ENCODE results near the gene ARHGAP10.

Gene ARHGAP10, protein sequence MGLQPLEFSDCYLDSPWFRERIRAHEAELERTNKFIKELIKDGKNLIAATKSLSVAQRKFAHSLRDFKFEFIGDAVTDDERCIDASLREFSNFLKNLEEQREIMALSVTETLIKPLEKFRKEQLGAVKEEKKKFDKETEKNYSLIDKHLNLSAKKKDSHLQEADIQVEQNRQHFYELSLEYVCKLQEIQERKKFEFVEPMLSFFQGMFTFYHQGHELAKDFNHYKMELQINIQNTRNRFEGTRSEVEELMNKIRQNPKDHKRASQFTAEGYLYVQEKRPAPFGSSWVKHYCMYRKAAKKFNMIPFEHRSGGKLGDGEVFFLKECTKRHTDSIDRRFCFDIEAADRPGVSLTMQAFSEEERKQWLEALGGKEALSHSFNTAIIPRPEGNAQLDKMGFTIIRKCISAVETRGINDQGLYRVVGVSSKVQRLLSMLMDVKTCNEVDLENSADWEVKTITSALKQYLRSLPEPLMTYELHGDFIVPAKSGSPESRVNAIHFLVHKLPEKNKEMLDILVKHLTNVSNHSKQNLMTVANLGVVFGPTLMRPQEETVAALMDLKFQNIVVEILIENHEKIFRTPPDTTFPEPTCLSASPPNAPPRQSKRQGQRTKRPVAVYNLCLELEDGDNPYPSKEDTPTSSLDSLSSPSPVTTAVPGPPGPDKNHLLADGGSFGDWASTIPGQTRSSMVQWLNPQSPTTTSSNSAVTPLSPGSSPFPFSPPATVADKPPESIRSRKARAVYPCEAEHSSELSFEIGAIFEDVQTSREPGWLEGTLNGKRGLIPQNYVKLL

DNA sequence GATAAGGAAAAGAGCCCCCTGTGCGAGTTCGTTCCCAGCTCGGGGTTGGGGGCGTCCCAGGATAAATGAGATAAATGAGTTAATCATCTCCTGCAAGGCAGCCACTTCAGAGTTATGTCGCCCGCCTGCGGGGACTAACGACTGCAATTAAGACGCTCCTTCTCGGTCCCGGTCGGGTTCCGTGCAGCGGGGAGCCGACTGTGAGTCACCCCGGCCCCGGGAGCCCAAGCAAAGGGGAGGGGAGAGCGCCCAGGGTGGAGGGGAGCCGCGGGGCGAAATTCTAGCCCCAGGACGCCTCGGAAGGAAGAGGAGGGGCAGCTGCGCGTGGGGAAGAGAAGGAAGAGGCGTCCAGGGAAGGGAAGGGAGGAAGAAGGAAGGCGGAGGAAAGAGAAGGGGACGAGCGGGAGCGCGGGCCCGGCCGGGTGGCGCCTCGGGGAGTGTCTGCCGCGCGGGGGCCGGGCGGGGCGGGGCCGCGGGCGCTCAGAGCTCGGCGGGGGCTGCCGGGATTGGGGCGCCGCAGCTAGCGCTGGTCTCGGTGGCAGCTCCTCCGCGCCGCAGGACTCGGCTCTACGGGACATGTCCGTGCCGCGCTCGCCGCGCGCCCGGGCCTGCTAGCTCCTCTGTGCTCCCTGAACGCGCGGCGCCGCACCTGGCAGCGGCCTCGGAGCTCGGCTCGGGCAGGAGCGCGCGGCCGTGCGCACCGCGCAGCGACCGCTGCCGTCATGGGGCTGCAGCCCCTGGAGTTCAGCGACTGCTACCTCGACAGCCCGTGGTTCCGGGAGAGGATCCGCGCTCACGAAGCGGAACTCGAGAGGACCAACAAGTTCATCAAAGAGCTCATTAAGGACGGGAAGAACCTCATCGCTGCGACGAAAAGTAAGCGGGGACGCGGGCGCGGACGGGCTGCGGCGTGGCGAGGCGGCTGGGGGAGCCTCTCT, at the start of gene ARHGAP10:
TSS of gene ARHGAP10 (plus strand) at position 509 of the 938 bp plus-strand sequence. CDS start at position 723, 214 bp downstream.
- peak; percentile 44 to 49 for DNase-seq (ENCODE audit: low read depth in 2 of 2, low spot score in 1 of 2)

DNA sequence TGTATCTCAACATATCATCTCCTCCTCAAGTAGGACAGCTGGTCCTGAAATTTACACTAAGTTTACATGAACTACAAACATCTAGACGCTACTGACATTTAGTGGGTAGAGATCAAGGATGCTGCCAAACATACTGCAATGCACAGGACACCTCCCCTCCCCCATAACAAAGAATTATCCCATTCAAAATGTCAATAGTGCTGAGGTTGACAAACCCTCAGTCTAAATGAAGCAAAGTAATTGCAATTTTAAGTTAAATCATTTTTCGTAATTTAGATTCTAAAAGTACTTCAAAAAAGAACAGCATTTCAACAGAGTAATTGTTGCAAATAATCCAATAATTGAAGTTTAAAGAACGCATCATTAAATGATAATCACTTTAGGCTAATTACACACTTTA, 49.1 kb upstream of the ARHGAP10 start:
- DNase-seq (ENCODE audit: low read depth in 2 of 2, low spot score in 1 of 2), result no peak

DNA sequence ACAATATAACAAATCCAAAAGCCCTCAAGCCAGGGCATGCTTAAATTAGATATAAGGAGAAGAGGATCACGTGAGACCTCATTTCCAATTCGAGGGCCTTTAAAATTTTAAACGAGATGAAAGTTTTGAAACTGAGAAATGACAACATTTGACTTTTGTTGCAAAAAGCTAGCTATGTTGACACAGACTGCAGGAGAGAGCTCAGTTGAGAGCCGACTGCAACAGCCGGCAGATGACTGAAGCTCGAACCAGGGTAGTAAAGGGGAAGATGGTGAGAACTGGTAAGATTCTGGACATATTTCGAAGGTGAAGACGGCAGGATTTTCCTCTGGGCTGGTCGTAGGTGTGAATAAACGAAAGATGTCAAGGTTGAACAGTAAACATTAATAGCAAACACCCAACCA, 48.7 kb upstream of the ARHGAP10 start:
- DNase-seq (ENCODE audit: low read depth in 2 of 2, low spot score in 1 of 2), result no peak

DNA sequence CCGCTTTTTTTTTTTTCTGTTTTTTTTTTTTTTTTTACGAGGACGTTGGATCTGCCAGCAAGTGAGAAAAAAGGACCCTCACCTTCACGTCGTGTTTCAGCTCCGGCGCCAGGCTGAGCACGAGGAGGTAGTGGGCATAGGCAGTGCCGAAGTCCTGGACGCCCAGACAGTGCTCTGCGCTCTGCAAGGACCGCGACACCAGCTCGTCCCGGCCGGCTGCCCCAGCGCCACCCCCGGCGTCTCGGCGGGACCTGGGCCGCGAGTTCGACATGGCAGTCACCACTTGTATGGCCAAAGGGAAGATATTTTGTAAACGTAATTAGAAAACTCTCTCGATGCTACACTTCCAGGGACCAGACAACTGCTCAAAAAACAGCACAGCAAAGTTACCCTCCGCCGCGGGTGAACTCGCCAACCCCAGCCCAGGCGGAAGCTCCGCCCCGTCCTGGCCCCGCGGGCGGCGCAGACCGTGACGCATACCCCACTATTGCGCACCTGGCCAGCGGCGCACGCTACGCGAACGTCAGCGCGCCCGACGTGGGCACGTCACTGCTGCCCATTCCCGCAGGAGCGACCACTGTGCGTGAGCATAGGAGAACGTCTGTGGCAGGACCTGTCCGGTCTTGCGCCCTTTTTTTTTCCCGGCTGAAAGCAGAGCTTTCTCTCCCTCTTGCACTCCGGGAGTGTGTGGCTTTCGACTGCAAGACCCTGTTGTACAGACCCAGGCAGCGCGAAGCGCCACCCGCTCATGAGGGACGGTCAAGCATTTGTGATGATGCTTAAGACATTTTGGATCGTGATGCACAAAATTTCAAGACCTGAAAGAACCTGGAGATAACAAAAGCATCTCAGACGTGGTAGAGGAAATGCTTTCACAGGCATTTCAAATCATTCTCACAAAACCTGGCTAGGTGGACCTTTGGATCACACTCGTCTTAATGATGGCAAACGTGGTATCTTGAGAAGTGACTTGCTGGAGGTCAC, 47.9 kb upstream of the ARHGAP10 start, which contains the start of gene PRMT9:
TSS of gene PRMT9 (minus strand) at position 447 of the 984 bp plus-strand sequence. CDS start at position 271, 176 bp downstream.
- DNase-seq (ENCODE audit: low read depth in 2 of 2, low spot score in 1 of 2), result peak; percentile 66 to 75

DNA sequence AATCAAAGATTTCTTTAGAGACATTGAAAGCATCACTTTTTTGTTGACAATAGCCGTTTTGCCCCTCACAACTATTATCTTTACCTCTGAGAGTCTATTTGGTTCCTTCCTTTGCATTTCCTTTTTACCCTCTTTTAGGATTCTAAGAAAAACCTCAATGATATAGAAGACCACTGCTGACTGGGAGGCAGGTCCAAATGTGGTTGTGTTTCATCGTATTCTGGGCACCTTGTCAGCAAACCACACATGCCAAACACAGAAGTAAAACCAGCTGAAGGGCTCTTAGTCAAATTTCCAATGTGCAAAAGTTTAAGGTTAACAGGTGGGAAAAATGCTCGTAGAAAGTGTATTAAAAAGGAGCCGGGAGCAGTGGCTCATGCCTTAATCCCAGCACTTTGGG, 42.8 kb upstream of the ARHGAP10 start:
- DNase-seq (ENCODE audit: low read depth in 2 of 2, low spot score in 1 of 2), result no peak

DNA sequence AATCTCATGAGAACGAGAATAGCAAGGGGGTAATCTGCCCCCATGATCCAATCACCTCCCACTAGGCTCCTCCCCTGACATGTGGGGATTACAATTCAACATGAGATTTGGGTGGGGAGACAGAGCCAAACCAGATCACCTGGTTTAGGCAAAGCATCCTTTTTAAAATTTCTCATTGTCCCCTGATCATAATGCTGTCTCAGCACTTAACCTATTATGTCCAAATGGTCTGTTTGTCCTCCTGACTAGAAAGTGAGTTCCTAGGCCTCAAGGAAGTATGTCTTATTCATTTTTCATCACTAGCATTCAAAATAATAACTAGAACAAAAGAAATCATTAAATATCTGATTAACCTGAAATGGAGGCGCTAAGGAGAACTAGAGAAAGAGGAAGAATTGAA, 40.1 kb upstream of the ARHGAP10 start:
- DNase-seq (ENCODE audit: low read depth in 2 of 2, low spot score in 1 of 2), result no peak

DNA sequence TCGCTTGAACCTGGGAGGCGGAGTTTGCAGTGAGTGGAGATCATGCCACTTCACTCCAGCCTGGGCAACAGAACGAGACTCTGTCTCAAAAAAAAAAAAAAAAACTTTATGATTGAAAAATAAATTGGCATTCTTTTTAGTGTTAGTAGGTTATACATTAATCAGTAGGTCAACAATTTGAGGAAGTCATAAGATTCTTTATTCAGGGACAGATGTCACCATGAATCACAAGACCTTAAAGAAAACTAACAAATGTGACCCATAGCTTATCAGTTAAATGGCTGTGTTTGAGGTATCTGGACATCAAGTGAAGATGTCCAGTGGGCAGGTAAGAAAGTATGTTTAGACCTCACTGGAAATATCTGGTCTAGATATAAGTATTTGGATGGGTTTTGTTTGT, 38.7 kb upstream of the ARHGAP10 start:
- no peak for DNase-seq (ENCODE audit: low read depth in 2 of 2, low spot score in 1 of 2)

DNA sequence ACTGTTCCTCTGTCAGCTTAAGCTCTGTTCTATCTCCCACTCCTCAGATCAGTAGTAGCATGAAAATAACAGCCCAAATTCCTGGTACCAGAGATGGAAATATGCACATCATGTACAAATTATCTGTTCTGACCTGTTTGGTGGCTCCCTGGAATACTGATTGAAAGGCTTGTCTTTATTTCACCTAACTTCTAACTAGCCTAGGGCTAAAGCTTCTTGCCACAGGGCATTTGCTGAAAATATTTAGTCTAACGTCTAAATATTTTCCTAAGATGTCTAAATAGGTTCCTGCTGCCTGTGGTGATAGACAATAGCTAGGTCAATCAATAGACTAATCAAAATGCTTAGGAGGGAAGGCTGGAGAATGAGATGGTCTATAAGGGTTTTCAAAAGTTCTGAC, 35.0 kb upstream of the ARHGAP10 start:
- no peak for DNase-seq (ENCODE audit: low read depth in 2 of 2, low spot score in 1 of 2)

DNA sequence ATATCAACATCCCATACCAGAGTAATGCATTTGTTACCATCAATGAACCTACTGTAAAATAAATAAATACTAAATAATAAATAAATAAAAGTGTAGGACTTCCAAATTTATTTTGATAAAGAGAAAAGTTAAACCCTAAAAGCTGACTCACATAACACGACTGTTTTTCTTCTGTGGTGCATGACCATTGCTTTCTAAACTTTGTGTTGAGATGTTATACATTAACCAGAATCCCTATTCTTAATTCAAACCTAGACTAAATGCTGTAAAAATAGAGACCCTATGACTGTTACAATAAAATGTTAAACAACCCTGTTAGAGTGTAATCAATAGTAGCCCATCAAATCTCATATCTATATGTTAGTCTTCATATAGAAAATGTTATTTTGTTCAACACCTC, 27.0 kb upstream of the ARHGAP10 start:
- DNase-seq (ENCODE audit: low read depth in 2 of 2, low spot score in 1 of 2), result no peak

DNA sequence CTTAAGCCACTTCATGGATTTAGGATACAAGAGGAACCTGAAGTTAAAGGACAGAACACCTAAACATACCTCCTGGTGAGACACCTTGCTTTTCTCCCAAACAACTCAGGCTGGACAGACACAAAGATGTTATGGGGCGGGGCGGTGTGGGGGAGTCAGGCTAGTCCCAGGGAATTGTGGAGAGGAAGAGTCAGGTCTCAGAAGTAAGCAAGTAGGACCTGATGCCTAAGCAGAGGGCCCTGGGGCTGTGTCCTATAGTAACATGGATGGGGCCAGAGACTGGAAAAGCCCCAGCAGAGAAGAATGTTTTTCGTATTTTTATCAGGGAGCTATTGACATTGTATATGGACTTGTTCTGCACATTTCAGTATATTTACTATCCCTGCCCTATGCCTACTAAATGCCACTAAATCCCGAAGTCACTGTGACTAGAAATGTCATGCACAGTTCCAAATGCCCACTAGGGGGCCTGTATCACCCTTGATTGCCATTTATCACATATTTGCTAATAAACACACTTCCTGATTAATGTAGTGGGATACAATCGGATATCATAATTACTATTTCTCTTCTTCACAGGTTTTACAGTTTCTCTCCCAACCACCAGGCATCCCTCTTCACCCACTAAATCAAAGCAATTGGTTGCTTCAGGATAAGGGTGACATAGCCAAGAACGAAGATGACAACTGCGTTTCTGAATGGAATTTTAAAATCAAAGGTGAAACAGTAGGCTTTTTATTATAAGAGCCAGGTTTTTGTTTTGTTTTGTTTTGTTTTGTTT, 23.8 kb upstream of the ARHGAP10 start:
- peak; percentile 24 to 27 for DNase-seq (ENCODE audit: low read depth in 2 of 2, low spot score in 1 of 2)

DNA sequence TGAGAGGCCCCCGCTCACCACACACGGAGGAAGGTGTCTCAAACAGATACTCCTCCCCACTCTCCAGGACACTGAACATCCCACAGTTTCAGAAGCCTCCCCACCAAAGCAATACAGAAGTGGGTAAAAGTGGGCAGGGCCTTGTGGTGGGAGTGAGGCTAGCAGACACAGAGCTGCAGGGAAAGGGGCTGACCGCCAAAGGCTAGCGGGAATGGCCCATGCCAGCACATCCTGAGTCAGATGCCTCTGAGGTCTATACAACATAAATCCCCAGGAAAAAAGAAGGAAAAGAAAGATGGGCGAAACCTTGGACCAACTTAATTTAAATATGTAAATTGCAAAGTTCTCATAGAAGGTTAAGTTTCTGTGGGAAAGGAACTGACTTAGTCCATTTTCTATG, 21.9 kb upstream of the ARHGAP10 start:
- no peak for DNase-seq (ENCODE audit: low read depth in 2 of 2, low spot score in 1 of 2)

DNA sequence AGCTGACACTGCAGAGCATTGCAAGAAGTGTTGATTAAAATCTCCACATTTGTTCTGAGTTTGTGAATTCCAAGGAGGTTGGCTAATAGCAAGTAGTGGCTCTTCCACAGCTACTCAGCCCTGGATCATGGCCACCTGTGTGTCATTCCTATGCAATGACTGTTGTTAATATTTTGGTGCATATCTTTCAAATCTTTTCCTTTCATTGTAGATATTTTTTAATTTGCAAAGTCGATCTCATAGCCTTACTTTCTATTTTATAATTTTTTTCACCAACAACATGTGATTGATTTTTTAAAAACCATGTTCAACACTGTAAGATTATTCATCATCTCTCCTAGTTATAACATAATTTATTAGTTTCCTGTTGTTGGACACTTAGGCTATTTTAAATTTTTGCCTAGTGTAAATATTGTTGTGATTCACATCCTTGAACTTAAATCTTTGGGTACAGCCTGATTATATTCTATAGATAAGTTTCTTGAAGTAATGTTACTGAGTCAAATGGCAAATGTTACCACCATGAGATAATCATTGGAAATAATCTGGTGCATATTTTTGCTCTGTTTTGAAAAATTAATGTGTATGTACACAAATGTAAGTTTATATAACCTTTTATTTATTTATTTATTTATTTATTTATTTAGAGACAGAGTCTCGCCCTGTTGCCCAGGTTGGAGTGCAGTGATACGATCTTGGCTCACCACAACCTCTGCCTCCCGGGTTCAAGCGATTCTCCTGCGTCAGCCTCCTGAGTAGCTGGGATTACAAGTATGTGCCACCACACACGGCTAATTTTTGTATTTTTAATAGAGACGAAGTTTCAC, 17.1 kb upstream of the ARHGAP10 start:
- DNase-seq (ENCODE audit: low read depth in 2 of 2, low spot score in 1 of 2), result no peak

DNA sequence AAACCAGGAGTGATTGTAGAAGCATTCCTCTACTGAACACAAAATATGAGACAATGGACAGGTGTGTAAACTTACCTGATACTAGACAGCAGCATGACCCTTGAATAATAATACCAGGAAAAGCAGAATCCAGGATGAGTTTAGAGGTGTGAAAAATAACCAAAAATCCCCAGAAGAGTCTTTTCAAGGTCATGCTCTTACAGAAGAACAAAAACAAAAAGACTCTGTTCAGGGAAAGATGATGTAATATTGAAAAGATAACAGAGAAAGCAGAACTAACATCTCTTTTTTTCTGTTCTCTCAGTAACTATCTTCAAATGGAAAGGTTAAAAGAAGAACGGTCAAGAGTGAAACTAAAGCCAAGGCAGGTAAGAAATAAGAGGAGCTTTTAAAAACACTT, 14.0 kb upstream of the ARHGAP10 start:
- no peak for DNase-seq (ENCODE audit: low read depth in 2 of 2, low spot score in 1 of 2)

DNA sequence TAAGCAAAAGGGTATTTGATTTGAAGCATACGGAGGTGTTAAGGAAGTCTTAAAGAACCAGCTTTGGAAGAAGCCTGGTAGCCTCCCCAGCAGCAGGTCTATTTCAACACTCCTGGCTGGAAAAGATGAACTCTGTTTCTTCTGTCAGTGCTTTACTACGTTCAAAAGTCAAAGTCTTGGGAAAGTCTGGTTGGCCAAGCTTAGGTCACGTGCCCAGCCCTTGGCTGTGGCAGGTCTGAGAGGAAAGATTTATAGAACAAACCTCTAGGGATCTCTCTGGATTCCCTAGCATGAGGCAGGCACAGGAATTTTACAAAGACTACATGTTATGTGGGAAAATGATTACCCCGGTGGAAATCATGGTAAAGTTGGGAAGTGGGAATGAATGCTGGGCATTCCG, 8.6 kb upstream of the ARHGAP10 start:
- DNase-seq (ENCODE audit: low read depth in 2 of 2, low spot score in 1 of 2), result no peak

DNA sequence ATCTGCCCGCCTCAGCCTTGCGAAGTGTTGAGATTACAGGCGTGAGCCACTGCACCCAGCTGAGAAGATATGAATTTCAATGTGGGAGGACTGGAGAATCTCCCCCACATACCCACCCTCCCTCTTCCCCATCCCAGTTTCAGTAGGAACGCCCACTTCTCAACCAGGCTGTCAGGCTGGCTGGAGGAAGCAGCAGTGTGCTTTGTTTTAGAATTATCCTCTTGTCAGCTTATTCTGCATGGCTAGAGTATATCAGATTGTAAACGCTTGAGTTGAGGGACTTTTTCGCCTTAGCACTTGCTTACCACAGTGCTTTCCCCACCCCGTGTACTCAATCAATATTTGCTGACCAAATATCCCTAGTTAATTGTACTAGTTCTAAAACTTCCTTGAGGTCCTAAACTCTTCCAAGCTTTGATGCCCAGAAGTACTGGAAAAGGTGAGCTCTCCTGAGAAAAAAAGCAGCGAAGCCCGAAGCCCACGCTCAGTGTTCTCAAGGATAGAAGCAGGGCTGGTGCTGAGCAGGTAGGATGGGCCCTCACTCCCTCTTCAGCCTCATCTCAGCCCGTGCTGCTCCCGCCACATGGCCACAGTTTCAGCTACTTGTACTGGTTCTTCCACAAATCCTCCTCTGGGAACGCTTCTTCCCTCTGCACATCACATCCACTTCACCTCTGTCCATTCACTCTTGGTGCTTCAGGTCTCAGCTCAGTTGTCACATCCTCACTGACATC, 7.3 kb upstream of the ARHGAP10 start:
- DNase-seq (ENCODE audit: low read depth in 2 of 2, low spot score in 1 of 2), result no peak

DNA sequence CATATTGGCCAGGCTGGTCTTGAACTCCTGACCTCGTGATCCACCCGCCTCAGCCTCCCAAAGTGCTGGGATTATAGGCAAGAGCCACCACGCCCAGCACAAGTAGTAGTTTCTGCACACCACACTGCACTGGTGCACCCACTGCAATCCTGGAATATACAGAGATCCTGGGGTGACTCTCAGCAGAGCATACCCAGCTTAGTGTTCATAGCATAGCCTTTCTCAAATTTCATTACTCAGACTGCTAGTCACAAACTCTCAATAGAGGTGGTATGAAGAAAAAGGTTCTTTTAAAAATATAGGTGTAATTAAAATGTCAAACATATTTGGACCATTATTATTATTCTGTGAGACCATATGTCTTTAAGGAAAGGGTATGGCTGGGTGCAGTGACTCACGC, 6.2 kb upstream of the ARHGAP10 start:
- no peak for DNase-seq (ENCODE audit: low read depth in 2 of 2, low spot score in 1 of 2)

DNA sequence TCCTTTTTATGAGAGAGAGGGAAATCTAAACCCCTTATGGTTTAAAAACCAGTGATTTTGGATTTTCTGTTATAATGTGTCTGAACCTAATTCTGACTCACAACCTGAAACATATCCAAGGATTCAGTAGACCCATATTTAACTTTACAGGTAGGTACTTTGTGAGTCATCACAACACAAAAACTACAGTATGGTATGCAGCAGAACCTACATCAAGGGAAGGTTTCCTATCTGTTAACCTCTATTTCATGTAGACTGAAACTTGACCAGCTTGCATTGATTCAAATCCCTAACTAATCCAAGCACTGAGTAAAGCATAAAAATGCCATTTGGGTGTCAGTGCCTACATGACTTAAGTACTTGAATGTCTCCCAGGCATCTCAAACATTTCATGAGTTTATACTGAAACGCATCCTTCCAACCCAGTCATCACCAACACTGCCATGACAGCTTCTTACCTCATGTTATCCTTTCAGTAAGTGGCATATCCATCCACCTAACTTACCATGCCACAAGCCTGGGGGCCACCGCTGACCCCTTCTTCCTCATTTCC, 4.3 kb upstream of the ARHGAP10 start:
- no peak for DNase-seq (ENCODE audit: low read depth in 2 of 2, low spot score in 1 of 2)

Measured in stimulated activated CD8-positive, alpha-beta memory T cell treated with anti-CD3 and anti-CD28 coated beads, Interleukin-4, amount 100 ng/mL, for 1 hour (primary cell).